ENCODE data around the gene IL16. TPM values are rescaled to one million over a fixed set of nuclear protein-coding genes. Genes with fewer than 3 reads are reported as not detected.

IL16 gene
- total RNA-seq, 3 donors from 2014 or later = 11.1 to 40.5 (median 20.3) TPM

- no peak for DNase-seq (ENCODE audit: low spot score in 2 of 2)
- TF ChIP-seq POLR2A (IDR thresholded peaks at IDR 0.05) (no peak), CTCF (IDR thresholded peaks at IDR 0.05) (no peak), POLR2AphosphoS5 (IDR thresholded peaks at IDR 0.05) (no peak)
- H3K4me1 ChIP-seq = peaks cover 0 to 7% of the 10 kb centered on the region in 2 donors
These were observed 115.2 kb downstream of the IL16 start for GRCh38 chr15:81311752-81312464.

GRCh38 chr15:81312790-81313543 is 116.3 kb downstream of the IL16 start:
- H3K27me3 ChIP-seq = no peaks in the 10 kb centered on the region
- intact Hi-C loops (cut with DNase I; ENCODE audit: low total_unique reads) = no loop called here
- peak; percentile 56 to 89 for DNase-seq (ENCODE audit: low spot score in 2 of 2)
- H3K36me3 ChIP-seq = no peaks in the 10 kb centered on the region
- TF ChIP-seq POLR2A (IDR thresholded peaks at IDR 0.05) = no peak
- no peak for TF ChIP-seq CTCF (IDR thresholded peaks at IDR 0.05)
- peak; percentile 79 to 97 (median 90) for TF ChIP-seq POLR2AphosphoS5 (IDR thresholded peaks at IDR 0.05)
- H3K4me3 ChIP-seq = no peak overlapping the region
- peaks cover 0 to 7% of the 10 kb centered on the region in 2 donors for H3K4me1 ChIP-seq
- H3K9me3 ChIP-seq = no peaks in the 10 kb centered on the region
- H3K27ac ChIP-seq = peak overlapping the region; percentile 72 to 83

More at GRCh38 chr15:81311752-81312464, 115.2 kb downstream of the IL16 start:
- Histone ChIP-seq H3K9me3 (no peaks in the 10 kb centered on the region), H3K27me3 (no peaks in the 10 kb centered on the region), H3K27ac (peak overlapping the region; percentile 72 to 83), H3K36me3 (no peaks in the 10 kb centered on the region), H3K4me3 (no peak overlapping the region)
- intact Hi-C loops (cut with DNase I; ENCODE audit: low total_unique reads) = no loop called here

- no peaks in the 10 kb centered on the region for H3K9me3 ChIP-seq
- DNase-seq (ENCODE audit: low spot score in 2 of 2) = no peak
- no peaks in the 10 kb centered on the region for H3K27me3 ChIP-seq
- H3K4me3 ChIP-seq = no peak overlapping the region
- peaks cover 0 to 7% of the 10 kb centered on the region in 2 donors for H3K4me1 ChIP-seq
- H3K36me3 ChIP-seq = no peaks in the 10 kb centered on the region
- intact Hi-C loops (cut with DNase I; ENCODE audit: low total_unique reads) = no loop called here
- no peak for TF ChIP-seq POLR2A (IDR thresholded peaks at IDR 0.05)
- TF ChIP-seq POLR2AphosphoS5 (IDR thresholded peaks at IDR 0.05) = no peak
- no peak for TF ChIP-seq CTCF (IDR thresholded peaks at IDR 0.05)
- H3K27ac ChIP-seq = peak overlapping the region; percentile 68 to 83
These were observed 117.0 kb downstream of the IL16 start for GRCh38 chr15:81313686-81314085.

- H3K27me3 ChIP-seq = no peaks in the 10 kb centered on the region
- DNase-seq (ENCODE audit: low spot score in 2 of 2) = no peak
- no peak overlapping the region for H3K4me3 ChIP-seq
- H3K9me3 ChIP-seq = no peaks in the 10 kb centered on the region
- no peak for TF ChIP-seq POLR2AphosphoS5 (IDR thresholded peaks at IDR 0.05)
- no peak for TF ChIP-seq POLR2A (IDR thresholded peaks at IDR 0.05)
- TF ChIP-seq CTCF (IDR thresholded peaks at IDR 0.05) = no peak
- peaks cover 0 to 7% of the 10 kb centered on the region in 2 donors for H3K4me1 ChIP-seq
- H3K36me3 ChIP-seq = no peaks in the 10 kb centered on the region
- H3K27ac ChIP-seq = peak overlapping the region in 1 of 2 donors; percentile 44
- intact Hi-C loops (cut with DNase I; ENCODE audit: low total_unique reads) = no loop called here
These were observed 117.7 kb downstream of the IL16 start for GRCh38 chr15:81314378-81314777.

All from breast epithelium (tissue), 4 donors.